ENCODE results near the gene GEMIN7.
A peak's percentile ranks its signal among the peaks of the same experiment; 100 is the strongest.
"Not testable (repeated sequence)": the region's sequence is repeated elsewhere in the genome, so short reads cannot be mapped to it uniquely, and the experiment has no call there.

GEMIN7 gene

GRCh38 chr19:45091031-45091923 lies 12.2 kb downstream of the GEMIN7 start:
- peak; percentile 98 for DNase-seq

DNA sequence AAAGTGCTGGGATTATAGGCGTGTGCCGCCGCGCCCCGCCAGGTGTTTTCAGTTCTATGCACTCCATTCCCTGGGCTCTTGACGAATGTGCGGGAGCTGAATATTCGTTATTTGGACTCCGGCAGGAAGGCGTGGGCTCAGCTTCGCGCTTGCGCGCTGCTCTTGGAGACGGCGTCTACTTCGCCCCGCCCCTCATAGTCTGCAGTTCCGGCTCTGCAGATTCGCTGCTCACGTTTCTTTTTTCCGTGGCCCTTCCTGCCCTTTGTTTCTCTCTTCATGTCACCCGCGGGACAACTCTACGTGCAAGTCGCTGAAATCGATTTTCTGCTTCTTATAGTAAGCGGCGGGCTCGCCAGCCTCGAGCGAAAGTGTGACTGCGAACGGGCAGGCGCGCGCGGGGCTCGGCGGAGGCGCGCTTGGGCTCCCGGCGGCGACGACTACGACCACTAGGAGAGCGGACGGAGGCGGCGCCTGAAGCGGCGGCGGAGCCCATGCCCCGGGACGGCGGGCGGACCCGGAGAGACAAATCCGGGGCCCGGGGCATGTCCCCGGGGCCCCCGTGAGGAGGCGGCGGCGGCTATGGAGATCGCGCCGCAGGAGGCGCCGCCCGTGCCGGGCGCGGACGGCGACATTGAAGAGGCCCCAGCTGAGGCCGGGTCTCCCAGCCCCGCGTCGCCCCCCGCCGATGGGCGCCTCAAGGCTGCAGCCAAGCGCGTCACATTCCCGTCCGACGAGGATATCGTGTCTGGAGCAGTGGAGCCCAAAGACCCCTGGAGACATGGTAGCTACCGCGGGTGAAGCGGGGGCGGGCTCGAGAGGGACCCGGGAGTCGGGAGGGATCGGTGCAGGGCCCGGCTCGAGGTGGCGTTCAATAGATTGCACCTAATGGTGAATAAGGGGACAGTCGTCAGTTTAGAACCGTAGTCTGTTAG lies 14.0 kb downstream of the GEMIN7 start, which contains the start of gene PPP1R37:
Gene PPP1R37 (plus strand): TSS at position 433 of the 932 bp plus-strand sequence. CDS start 147 bp downstream, at position 580.
- peak; percentile 91 for DNase-seq

DNA sequence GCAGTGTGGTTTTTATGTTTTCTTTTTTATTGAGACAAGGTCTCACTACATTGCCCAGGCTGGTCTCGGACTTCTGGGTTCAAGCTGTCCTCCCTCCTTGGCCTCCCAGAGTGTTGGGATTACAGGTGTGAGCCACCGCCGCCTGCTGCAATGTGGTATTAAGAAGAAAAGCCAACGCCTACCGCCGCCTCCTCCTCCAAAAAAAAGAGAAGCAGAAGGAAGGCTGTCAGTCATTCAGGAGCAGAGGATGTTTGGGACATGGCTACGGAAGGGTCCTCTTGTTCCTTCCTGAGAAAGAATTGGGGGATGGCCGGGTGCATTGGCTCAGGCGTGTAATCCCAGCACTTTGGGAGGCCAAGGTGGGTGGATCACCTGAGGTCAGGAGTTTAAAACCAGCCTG lies 15.1 kb downstream of the GEMIN7 start:
- DNase-seq = no peak

- no peak for DNase-seq
Observed at GRCh38 chr19:45094707-45095106, 15.6 kb downstream of the GEMIN7 start.

GRCh38 chr19:45095496-45096413 lies 16.7 kb downstream of the GEMIN7 start:
- DNase-seq = no peak

GRCh38 chr19:45096700-45097099 lies 17.6 kb downstream of the GEMIN7 start:
- DNase-seq = no peak

GRCh38 chr19:45097450-45097775 lies 18.4 kb downstream of the GEMIN7 start:
- no peak for DNase-seq

DNA sequence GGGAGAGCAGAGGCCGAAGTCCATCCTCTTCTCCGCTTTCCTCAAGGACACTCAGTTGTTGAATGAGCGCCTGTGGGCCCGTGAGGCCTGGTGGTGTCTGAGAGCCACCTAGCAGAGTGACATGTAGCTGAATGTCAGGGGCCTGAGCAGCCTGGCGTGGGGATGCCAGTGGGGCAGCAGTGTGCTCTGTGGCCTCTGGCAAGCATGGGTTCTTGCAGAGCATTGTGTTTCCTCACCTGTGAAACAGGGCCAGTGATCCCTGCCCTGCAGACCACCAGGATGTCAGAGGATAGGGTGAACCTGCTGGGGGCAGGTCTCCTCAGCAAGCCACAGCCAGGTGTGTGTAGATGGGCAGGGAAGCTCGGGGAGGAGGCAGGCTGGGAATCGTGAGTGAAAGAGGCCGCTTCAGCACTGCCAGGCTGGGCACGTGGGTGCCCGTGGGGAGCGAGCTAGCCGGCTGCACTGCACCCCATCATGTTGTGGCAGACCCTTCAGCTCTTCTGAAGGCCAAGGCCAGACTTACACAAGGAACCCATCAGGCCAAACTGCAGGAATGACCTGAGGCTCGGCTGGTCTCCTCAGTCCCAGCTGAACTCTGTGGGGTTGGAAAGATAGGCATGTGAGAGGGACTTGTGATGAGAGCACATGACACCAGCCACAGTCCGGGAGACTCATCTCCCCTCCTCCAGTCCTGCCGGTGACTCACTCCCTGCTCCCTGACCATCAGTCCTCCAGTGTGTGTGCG lies 18.9 kb downstream of the GEMIN7 start:
- DNase-seq = no peak

DNA sequence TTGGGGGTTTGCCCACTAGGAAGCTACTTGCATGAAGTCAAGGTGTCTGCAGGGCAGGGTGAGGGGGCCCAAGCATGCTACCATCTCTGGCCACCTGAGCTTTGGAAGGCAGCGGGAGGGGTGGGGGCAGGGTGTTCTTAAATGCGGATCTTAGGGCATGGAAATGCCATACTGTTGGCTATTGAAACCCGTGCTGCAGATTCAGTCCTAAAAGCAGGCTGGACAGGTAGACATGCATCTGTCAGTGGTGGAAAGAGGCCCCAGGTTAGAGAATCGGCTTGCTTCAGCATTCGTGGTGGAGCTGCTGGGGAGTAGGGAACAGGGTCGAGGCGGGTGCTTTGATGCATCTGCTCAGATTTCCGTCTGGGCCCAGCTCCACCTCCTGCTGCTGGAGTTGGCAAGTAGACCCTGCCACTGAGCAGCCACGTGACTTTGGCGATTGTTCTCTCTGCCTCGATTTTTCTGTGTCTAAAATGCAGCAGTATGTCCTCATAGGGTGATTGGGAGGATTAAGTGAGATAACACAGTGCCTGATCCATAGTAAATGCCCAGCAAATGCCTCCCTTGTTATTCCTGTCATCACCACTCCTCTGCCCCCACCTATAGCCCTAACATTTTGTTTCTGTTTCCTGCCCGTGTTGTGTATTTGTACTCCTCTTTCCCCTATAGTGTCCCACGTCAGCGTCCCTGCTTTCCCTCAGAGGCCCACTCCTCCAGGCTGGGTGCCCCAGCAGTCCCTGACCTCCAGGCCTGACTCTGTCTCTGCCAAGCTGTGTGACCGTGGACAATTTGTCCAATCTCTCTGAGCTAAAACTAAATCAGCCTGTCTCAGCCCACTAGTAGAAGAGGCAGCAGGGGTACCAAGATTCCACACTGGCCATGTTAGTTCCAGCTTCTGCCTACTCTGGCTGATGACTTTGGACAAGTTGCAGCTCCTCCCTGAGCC lies 19.7 kb downstream of the GEMIN7 start:
- DNase-seq = no peak

DNA sequence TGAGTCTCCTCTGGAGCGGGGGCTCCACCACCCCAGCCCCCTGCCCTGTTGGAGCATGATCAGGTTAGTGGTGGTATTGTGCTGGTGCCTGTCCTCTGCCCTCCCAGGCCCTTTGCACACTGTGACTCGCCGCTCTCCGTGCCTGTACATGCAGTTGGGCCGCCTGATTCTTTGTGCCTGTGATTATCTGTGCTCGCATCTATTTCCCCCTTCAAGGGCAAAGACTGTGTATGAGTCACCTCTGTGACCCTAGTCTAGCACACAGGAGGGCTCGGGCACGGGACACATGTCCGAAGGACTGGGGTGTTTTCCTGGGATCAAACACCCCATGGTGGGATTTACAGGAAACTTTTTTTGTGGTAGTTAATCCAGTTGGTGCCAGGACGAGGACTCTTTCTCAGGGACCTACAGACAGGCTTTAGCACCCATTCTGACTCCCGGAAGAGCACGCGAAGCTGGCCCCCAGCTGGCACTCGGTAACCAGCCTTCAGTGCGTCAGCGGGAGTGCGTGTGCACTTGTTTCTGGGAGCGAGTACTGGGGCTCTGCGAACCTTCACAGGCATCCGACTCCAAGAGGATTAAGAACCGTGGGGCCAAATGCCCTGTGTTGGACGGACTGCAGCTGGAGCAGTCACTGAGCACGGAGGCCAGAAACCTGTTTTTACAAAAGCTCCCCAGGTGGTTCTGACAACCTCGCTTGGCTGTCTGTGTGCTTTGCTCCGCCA lies 20.6 kb downstream of the GEMIN7 start:
- DNase-seq = no peak

DNA sequence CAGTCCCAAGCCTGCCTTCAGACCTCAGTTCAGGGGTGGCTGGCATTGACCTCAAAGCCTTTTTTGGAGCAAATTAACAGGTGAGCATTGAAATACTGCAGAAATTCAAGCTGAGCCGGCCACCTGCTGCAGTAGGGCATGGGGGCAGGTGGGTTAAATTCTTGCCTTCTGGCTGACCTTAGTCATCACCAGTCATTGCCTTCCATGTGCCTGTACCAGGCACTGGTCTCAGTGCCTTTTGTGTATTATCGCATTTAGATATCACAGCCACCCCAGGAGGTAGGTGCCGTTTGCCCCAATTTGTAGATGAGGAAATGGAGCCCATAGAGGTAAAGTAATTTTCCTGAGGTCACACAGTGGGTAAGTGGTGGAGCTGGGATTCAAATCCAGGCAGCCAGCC lies 21.1 kb downstream of the GEMIN7 start:
- DNase-seq = no peak

- no peak for DNase-seq
Observed at GRCh38 chr19:45100846-45101252, 21.8 kb downstream of the GEMIN7 start.

GRCh38 chr19:45101806-45102205 lies 22.7 kb downstream of the GEMIN7 start:
- no peak for DNase-seq

- no peak for DNase-seq
Observed at GRCh38 chr19:45102481-45102880, 23.4 kb downstream of the GEMIN7 start.

DNA sequence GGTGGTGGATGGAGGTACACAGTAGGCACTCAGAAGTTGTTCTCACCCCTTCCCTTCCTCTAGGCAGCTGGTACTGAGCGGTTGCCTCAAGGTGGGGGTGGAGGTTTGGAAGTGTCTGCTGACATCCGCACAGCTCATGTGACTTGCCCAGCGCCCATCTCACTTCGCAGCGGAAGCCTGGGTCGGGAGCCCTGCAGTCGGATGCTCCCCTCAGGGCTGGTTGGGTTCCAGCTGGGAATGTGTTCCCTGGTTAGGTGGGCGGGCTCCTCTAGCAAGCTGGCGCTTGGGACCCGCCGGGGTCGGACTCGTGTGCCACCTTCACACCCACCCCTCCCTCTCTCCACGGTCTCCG lies 24.1 kb downstream of the GEMIN7 start:
- DNase-seq = no peak

- no peak for DNase-seq
Observed at GRCh38 chr19:45103508-45104319, 24.7 kb downstream of the GEMIN7 start.

DNA sequence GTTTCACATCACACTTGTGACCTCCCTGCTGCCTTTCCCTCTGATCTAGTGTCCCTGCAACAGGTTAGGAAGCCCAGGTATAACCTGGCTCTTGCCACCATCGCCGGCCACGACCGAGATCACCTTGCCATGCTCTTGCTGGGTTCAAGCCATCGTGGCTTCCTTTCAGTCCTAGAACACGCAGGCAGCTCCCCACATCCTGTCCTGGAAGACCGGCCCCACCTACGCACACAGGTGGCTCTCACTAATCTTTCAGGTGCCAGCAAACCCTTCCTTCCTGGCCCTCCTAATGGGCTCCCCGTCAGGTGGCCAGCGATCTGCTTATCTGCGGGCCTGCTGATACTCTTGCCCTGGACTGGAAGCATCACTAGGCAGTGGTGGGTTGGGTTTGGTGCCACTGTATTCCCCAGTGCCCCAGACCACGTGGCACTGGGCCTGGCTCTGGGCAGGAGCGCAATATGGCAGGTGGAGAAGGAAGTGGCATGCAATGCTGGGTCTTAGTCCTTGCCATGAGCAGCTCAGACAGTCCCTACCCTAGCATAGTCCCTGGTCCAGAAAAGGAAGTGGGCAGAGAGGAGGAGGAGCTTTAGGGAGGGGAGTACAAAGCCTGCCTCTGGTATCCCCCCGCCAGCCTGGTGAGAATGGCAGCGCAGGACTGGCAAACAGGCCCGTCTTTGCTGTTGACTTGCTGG lies 25.7 kb downstream of the GEMIN7 start:
- DNase-seq = no peak

- not testable (repeated sequence) for DNase-seq
Observed at GRCh38 chr19:45106363-45106762, 27.3 kb downstream of the GEMIN7 start.

Data from NCI-H1048 (cell line).